PFSK-1 (cell line): ENCODE measurements around the gene MYMK.

ENCODE experiments used
- FOXP2 ChIP-seq: optimal IDR thresholded peaks from 2 replicates; pipeline ENCODE3; 2011; ENCODE audit warnings: borderline replicate concordance, control low read depth, inconsistent platforms; ENCODE audit not compliant: insufficient read depth; ENCODE audit errors: extremely low read length, extremely low read depth
- POLR2AphosphoS5 ChIP-seq: IDR thresholded peaks from 2 replicates; pipeline ENCODE4 v1.6.1; 2012; ENCODE audit warnings: low read depth, mild to moderate bottlenecking, control low read depth, low read length, moderate library complexity
- REST ChIP-seq, 2 experiments: IDR thresholded peaks; 2 replicates each; pipeline versions ENCODE4 v1.6.1 to v1.8.0; 2011 to 2012; ENCODE audit warnings: low read depth in 2 of 2, low read length in 2 of 2, control low read depth in 1 of 2, inconsistent platforms in 1 of 2, mild to moderate bottlenecking in 1 of 2, moderate library complexity in 1 of 2; ENCODE audit not compliant: insufficient read depth in 1 of 2
- SIN3A ChIP-seq: IDR thresholded peaks from 2 replicates; pipeline ENCODE4 v1.6.1; 2012; ENCODE audit warnings: mild to moderate bottlenecking, low read length, moderate library complexity, borderline replicate concordance; ENCODE audit not compliant: insufficient read depth
- TAF1 ChIP-seq: IDR thresholded peaks from 2 replicates; pipeline ENCODE4 v1.6.1; 2012; ENCODE audit warnings: low read length, control low read depth, borderline replicate concordance; ENCODE audit not compliant: insufficient read depth

Gene MYMK

GRCh38 chr9:133566382-133566781 lies 41.6 kb upstream of the MYMK start:
- no peak for TF ChIP-seq POLR2AphosphoS5
- no peak for TF ChIP-seq SIN3A
- TF ChIP-seq TAF1, result no peak
- TF ChIP-seq FOXP2, result no peak
- TF ChIP-seq REST (IDR thresholded peaks at IDR 0.05; ENCODE audit: insufficient read depth in 1 of 2, low read depth in 2 of 2, low read length in 2 of 2), result no peak

- TF ChIP-seq SIN3A (no peak), REST (IDR thresholded peaks at IDR 0.05; ENCODE audit: insufficient read depth in 1 of 2, low read depth in 2 of 2, low read length in 2 of 2) (no peak), POLR2AphosphoS5 (no peak), TAF1 (no peak), FOXP2 (no peak)
These were observed 39.8 kb upstream of the MYMK start for GRCh38 chr9:133564451-133565116.

- no peak for TF ChIP-seq REST (IDR thresholded peaks at IDR 0.05; ENCODE audit: insufficient read depth in 1 of 2, low read depth in 2 of 2, low read length in 2 of 2)
- no peak for TF ChIP-seq POLR2AphosphoS5
- peak; percentile 52 for TF ChIP-seq FOXP2
- no peak for TF ChIP-seq SIN3A
- TF ChIP-seq TAF1, result no peak
These were observed 38.6 kb upstream of the MYMK start for GRCh38 chr9:133563291-133563796.

- TF ChIP-seq TAF1 (no peak), FOXP2 (no peak), SIN3A (no peak), REST (IDR thresholded peaks at IDR 0.05; ENCODE audit: insufficient read depth in 1 of 2, low read depth in 2 of 2, low read length in 2 of 2) (no peak), POLR2AphosphoS5 (no peak)
These were observed 38.0 kb upstream of the MYMK start for GRCh38 chr9:133562611-133563290.
